Stimulated activated CD4-positive, alpha-beta T cell treated with anti-CD3 and anti-CD28 coated beads, Interleukin-1b, Interleukin-23, amount 100 ng/mL, for 24 hours (primary cell): ENCODE results near the gene AGTRAP.

Experiments
- DNase-seq, 4 experiments: peaks; one replicate each; pipeline ENCODE4 v3.0.0-alpha.2; 2020; ENCODE audit warnings: low read depth in 4 of 4, low spot score in 1 of 4

AGTRAP gene

GRCh38 chr1:11781297-11781696 is 45.4 kb downstream of the AGTRAP start:
- no peak for DNase-seq

GRCh38 chr1:11782127-11782708 is 46.3 kb downstream of the AGTRAP start:
- no peak for DNase-seq

GRCh38 chr1:11783556-11783955 is 47.6 kb downstream of the AGTRAP start:
- no peak for DNase-seq

GRCh38 chr1:11784256-11784992 is 48.5 kb downstream of the AGTRAP start:
- no peak for DNase-seq

GRCh38 chr1:11784993-11785769 is 49.2 kb downstream of the AGTRAP start:
- DNase-seq: no peak

GRCh38 chr1:11786168-11786567 is 50.2 kb downstream of the AGTRAP start:
- DNase-seq: no peak

- no peak for DNase-seq
These were observed 51.4 kb downstream of the AGTRAP start for GRCh38 chr1:11787251-11787803.

GRCh38 chr1:11787804-11788436 is 52.0 kb downstream of the AGTRAP start:
- no peak for DNase-seq

- no peak for DNase-seq
These were observed 52.7 kb downstream of the AGTRAP start for GRCh38 chr1:11788549-11789053.

- DNase-seq: no peak
These were observed 53.5 kb downstream of the AGTRAP start for GRCh38 chr1:11789126-11790067.

GRCh38 chr1:11790101-11790879 is 54.4 kb downstream of the AGTRAP start:
- DNase-seq: no peak

GRCh38 chr1:11790880-11791715 is 55.2 kb downstream of the AGTRAP start:
- DNase-seq: no peak

- DNase-seq: no peak
These were observed 56.2 kb downstream of the AGTRAP start for GRCh38 chr1:11792106-11792505.

- DNase-seq: no peak
These were observed 57.9 kb downstream of the AGTRAP start for GRCh38 chr1:11793819-11794218.

- no peak for DNase-seq
These were observed 58.7 kb downstream of the AGTRAP start for GRCh38 chr1:11794446-11795237.

- no peak for DNase-seq
These were observed 59.4 kb downstream of the AGTRAP start for GRCh38 chr1:11795238-11795890.
